ENCODE data around the gene RCAN2.
A peak's percentile ranks its signal among the peaks of the same experiment; 100 is the strongest.

The RCAN2 gene

DNA sequence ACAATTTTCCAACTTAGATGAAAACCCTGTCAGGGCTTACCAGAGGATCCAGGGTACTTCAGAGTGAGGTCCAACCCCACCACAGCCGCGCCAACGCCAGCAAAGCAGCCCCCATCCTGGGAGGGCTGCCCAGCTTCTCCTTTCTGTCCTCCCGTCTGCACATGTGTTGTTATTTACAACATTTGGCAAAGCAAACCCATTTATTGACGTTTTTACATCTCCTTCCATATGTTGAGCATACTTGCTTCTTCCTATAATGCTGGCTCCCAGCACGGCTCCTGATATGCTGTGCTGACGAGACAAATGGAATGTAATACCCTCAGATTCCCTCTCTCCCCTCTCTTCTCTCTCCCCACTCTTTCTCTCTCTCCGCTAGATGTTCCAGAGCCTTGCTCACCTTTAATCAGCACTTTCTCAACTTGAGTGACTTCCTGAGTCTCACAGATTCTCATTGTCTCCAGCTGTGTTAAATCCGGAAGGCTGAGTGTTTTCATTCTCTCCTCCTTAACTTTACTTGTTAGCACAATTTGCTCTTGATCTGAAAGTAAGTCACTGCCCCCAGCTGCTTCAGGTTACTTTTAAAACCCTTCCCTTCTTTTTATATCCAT, 22.7 kb downstream of the RCAN2 start:
- H3K27me3 Mint-ChIP-seq: peaks cover 54% of the 10 kb centered on the region
- ATAC-seq (no peak), DNase-seq (no peak)
- H3K9me3 Mint-ChIP-seq: no peaks in the 10 kb centered on the region
- H3K4me3 Mint-ChIP-seq: no peak overlapping the region
- no peak overlapping the region for H3K27ac Mint-ChIP-seq
- no peaks in the 10 kb centered on the region for H3K4me1 Mint-ChIP-seq

- DNase-seq (no peak), ATAC-seq (no peak)
- no peaks in the 10 kb centered on the region for H3K9me3 Mint-ChIP-seq
- peaks cover 52% of the 10 kb centered on the region for H3K27me3 Mint-ChIP-seq
- no peak overlapping the region for H3K4me3 Mint-ChIP-seq
- H3K4me1 Mint-ChIP-seq: no peaks in the 10 kb centered on the region
- no peak overlapping the region for H3K27ac Mint-ChIP-seq
Observed at GRCh38 chr6:46466570-46466969, 24.7 kb downstream of the RCAN2 start.

DNA sequence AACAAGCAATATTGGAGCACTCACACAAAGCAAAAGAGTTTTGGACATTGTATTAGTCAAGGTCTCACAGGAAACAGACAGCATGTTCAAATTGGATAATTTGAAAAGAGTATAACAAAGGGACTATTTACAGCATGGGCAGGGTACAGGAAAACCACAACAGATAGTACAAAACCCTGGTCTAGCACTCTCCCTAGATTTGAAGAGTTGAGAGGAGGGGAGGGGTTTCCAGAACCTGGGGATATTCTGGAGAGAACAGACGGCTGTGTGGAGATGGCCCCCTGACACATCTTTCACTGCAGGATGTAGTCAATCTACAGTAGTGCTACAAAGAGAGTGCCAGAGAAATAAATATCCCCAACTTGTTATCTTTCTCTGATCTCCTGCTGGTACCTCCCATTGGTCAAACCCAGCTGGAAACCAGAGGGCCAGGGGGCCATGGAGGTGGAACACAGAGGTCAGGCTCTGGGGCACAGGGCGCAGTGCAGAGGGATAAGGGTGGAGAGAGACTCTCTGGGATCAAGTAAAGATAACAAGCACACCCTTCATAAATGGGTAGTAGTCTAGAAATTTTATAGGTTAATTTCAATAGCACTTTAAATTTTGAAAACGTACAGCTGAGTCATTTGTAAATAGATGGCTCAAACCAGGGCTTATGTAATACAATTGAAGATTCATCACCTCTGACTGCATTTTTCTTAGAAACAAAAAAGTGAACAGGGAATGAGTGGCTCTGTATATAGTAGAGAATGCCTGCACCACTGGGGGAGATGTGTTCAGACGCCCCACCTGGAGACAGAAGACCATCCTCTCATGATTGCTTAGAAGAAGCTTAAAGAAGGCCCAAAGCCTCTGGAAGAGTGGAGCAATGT, 25.7 kb downstream of the RCAN2 start:
- Mint-ChIP-seq H3K27ac (no peak overlapping the region), H3K27me3 (peaks cover 44% of the 10 kb centered on the region), H3K4me1 (no peaks in the 10 kb centered on the region), H3K9me3 (no peaks in the 10 kb centered on the region), H3K4me3 (no peak overlapping the region)
- DNase-seq (no peak), ATAC-seq (no peak)

DNA sequence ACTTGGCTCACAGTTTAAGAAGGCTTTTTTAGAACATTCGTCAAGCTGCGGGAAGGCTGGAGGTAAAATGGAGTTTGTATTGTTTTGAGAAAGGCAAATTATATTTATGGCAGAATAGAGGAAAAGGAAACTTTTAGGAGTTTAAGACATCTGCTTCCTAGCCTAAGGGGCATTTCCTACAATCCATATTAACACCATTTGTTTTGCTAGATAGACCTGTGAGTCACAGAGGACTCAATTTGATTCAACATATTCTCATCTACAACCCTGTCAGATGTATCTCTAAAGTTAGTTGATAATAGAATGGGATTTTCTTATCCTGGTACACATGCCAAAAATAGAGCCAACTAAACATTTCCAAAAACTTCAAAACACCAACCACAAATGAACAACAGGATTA, 35.0 kb downstream of the RCAN2 start:
- DNase-seq (no peak), ATAC-seq (no peak)
- Mint-ChIP-seq H3K9me3 (no peaks in the 10 kb centered on the region), H3K4me1 (no peaks in the 10 kb centered on the region), H3K27me3 (peaks cover 19% of the 10 kb centered on the region), H3K27ac (no peak overlapping the region), H3K4me3 (no peak overlapping the region)

DNA sequence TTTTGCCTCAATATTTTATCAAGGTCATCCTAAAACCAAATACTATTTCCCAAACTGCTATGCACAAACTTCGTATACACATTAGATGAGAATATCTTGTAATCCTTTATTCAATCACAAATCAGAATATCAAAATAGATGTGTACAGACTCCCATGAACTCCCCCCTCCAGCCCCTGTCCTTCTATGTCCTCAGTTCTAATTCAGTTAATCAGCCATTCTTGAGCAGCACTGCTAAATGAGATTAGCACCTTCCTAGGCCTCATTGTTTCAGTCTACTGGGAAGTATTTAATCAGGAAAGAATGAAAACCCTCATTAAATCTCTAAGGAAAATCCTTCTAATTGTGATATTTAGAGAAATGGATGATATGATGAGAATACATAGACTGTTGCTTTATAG, 36.6 kb downstream of the RCAN2 start:
- no peak for DNase-seq
- Mint-ChIP-seq H3K9me3 (no peaks in the 10 kb centered on the region), H3K27ac (no peak overlapping the region), H3K27me3 (peaks cover 19% of the 10 kb centered on the region), H3K4me1 (no peaks in the 10 kb centered on the region), H3K4me3 (no peak overlapping the region)
- no peak for ATAC-seq

- Mint-ChIP-seq H3K4me3 (no peak overlapping the region), H3K4me1 (no peaks in the 10 kb centered on the region), H3K27ac (no peak overlapping the region), H3K27me3 (peaks cover 21% of the 10 kb centered on the region), H3K9me3 (peaks cover 0 to 1% of the 10 kb centered on the region in 2 donors)
- DNase-seq (no peak), ATAC-seq (no peak)
Observed at GRCh38 chr6:46453741-46454316, 37.4 kb downstream of the RCAN2 start.

DNA sequence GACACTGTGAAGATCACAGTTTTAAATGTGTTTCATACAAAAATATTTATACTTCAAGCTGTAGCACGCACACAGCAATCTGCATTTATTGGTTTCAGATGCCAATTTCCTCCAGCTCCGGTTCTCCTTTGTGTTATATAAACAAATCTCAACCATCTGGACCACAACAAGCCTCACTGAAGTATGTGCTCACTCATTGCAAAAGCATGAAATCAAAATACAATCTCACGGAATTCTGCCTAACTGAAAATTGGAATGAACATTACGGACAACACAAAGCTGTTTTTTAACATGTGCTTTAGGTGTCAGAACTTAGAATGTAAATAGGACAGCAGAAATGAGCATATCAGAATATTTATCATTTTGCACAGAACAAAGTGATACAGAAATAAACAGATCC, 38.0 kb downstream of the RCAN2 start:
- ATAC-seq (no peak), DNase-seq (no peak)
- no peak overlapping the region for H3K4me3 Mint-ChIP-seq
- no peaks in the 10 kb centered on the region for H3K4me1 Mint-ChIP-seq
- H3K27ac Mint-ChIP-seq: no peak overlapping the region
- peaks cover 0 to 7% of the 10 kb centered on the region in 2 donors for H3K9me3 Mint-ChIP-seq
- H3K27me3 Mint-ChIP-seq: peaks cover 27% of the 10 kb centered on the region

- ATAC-seq (no peak), DNase-seq (no peak)
- Mint-ChIP-seq H3K4me1 (no peaks in the 10 kb centered on the region), H3K27ac (no peak overlapping the region), H3K9me3 (peaks cover 0 to 14% of the 10 kb centered on the region in 2 donors), H3K27me3 (peaks cover 30% of the 10 kb centered on the region), H3K4me3 (no peak overlapping the region)
Observed at GRCh38 chr6:46452312-46452917, 38.8 kb downstream of the RCAN2 start.

- DNase-seq (no peak), ATAC-seq (no peak)
- no peak overlapping the region for H3K27ac Mint-ChIP-seq
- H3K27me3 Mint-ChIP-seq: peaks cover 23% of the 10 kb centered on the region
- H3K4me3 Mint-ChIP-seq: no peak overlapping the region
- peaks cover 0 to 14% of the 10 kb centered on the region in 2 donors for H3K9me3 Mint-ChIP-seq
- H3K4me1 Mint-ChIP-seq: no peaks in the 10 kb centered on the region
Observed at GRCh38 chr6:46451343-46451742, 39.9 kb downstream of the RCAN2 start.

- no peak overlapping the region for H3K4me3 Mint-ChIP-seq
- ATAC-seq (no peak), DNase-seq (no peak)
- H3K27ac Mint-ChIP-seq: no peak overlapping the region
- H3K27me3 Mint-ChIP-seq: peaks cover 28% of the 10 kb centered on the region
- H3K4me1 Mint-ChIP-seq: no peaks in the 10 kb centered on the region
- peaks cover 0 to 25% of the 10 kb centered on the region in 2 donors for H3K9me3 Mint-ChIP-seq
Observed at GRCh38 chr6:46444772-46445454, 46.3 kb downstream of the RCAN2 start.

DNA sequence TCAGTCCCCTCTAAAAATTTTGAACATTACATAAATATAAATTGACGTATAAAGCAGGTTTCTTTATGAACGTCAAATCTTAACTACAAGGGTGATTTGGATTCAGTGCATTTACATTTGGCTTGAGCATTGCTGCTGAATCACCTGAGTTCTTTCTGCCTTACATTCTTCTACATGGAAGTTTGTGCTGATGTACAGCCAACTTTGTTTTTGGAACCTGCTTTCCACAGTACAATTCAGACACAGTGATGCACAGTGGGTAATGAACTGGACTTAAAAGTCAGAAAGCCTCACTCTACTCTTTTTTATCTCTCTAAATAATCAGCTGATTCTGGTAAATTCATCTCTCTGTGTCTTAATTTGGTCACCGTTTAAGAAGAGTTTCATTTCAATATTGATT, 47.6 kb downstream of the RCAN2 start:
- ATAC-seq: no peak
- Mint-ChIP-seq H3K9me3 (peaks cover 0 to 21% of the 10 kb centered on the region in 2 donors), H3K27me3 (peaks cover 24% of the 10 kb centered on the region), H3K4me1 (no peaks in the 10 kb centered on the region), H3K4me3 (no peak overlapping the region), H3K27ac (no peak overlapping the region)
- no peak for DNase-seq

DNA sequence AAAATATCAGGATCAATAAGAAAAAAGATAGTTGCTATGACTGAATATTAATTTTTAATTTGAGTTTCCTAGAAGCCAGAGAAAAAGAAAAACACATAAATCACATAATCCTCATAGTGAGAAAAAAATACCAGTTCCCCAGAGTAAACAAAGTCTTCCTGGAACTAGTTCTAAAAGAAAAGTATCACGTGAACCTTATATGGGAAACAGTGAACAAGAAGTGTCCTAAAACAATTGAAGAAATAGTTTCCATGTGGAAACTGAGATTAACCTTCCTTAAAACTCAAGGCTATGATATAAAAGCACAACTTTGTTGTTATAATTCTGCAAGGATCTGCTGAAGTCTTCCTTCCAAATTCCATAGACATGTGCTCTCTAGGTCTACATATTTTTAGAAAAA, 50.6 kb downstream of the RCAN2 start:
- no peak for DNase-seq
- Mint-ChIP-seq H3K4me1 (no peaks in the 10 kb centered on the region), H3K4me3 (no peak overlapping the region), H3K27ac (peak overlapping the region in 1 of 2 donors; percentile 27), H3K9me3 (peaks cover 0 to 10% of the 10 kb centered on the region in 2 donors), H3K27me3 (peaks cover 11% of the 10 kb centered on the region)
- ATAC-seq: no peak

- Mint-ChIP-seq H3K9me3 (peaks cover 0 to 5% of the 10 kb centered on the region in 2 donors), H3K27ac (no peak overlapping the region), H3K4me3 (no peak overlapping the region), H3K4me1 (no peaks in the 10 kb centered on the region), H3K27me3 (peaks cover 7% of the 10 kb centered on the region)
- ATAC-seq (no peak), DNase-seq (no peak)
Observed at GRCh38 chr6:46440141-46440540, 51.1 kb downstream of the RCAN2 start.

DNA sequence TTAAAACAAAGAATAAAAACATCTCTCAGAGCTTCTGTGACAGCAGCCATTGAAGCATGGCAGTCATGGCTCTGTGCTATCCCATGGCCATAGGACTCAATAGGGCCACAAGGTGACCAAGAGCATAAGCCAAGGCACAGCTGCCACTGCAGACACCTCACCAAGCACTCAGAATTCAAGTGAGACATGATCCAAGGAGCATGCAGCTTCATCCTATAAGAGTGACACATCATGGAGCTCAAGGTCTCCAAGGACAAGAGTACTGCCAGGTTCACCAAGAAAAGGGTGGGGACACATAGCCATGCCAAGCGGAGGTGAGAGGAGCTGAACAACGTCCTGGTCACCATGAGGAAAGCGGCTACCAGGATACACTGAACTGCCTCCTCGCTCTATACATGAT, 53.0 kb downstream of the RCAN2 start:
- no peaks in the 10 kb centered on the region for H3K4me1 Mint-ChIP-seq
- H3K27ac Mint-ChIP-seq: no peak overlapping the region
- DNase-seq: no peak
- no peak overlapping the region for H3K4me3 Mint-ChIP-seq
- peaks cover 9% of the 10 kb centered on the region for H3K27me3 Mint-ChIP-seq
- peaks cover 0 to 4% of the 10 kb centered on the region in 2 donors for H3K9me3 Mint-ChIP-seq
- ATAC-seq: no peak

GRCh38 chr6:46437671-46438221, 53.5 kb downstream of the RCAN2 start:
- Mint-ChIP-seq H3K4me1 (no peaks in the 10 kb centered on the region), H3K27me3 (peaks cover 13% of the 10 kb centered on the region), H3K4me3 (no peak overlapping the region), H3K9me3 (peaks cover 0 to 7% of the 10 kb centered on the region in 2 donors), H3K27ac (no peak overlapping the region)
- DNase-seq (no peak), ATAC-seq (no peak)
